Adipose tissue (tissue), 3 donors: Measurements from ENCODE around the gene UBE2S. TPM values are rescaled to one million over a fixed set of nuclear protein-coding genes. Genes with fewer than 3 reads are reported as not detected.
A peak's percentile ranks its signal among the peaks of the same experiment; 100 is the strongest.
"Not testable (repeated sequence)": the region's sequence is repeated elsewhere in the genome, so short reads cannot be mapped to it uniquely, and the experiment has no call there.

Source experiments
- H3K27ac ChIP-seq: one replicate; pipeline ENCODE4 v1.5.1; 2013; ENCODE audit warnings: low read depth, low read length
- WGBS, 3 donors: extraction: QIAGEN DNeasy Blood & Tissue Kit; methylation state at CpG; one replicate each; pipeline ENCODE4 v1.1.7; 2013; 5-methylcytosine and 5-hydroxymethylcytosine counted together
- polyA plus RNA-seq, 3 donors: library from polyadenylated mRNA; stranded (reverse); fragments of 200-250 nt; gene quantifications; one replicate each; pipeline ENCODE4 v1.2.3, GENCODE V29; 2013
- donor health status: healthy with polysubstance abuse.
- donor health status: Bipolar disorder and iron deficiency.
- donor health status: healthy.

Gene UBE2S
- 1 to 10 TPM; 2.9 to 9.3 (median 7.4) TPM for polyA plus RNA-seq

DNA sequence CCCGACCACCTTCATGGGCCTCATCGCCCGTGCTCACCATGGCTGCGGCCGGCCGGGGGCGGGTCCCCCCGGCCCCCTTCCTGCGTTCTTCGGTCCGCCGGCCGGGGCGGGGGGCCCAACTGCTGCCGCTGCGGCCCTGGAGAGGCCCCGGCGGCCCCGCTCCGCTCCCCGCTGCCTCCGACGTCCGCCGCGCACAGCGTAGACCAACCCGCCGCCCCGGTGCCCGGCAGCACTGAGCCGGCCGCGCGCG lies at the start of gene UBE2S:
Gene UBE2S (minus strand): TSS at position 239 of the 250 bp plus-strand sequence. CDS start 199 bp downstream, at position 40.
- H3K27ac ChIP-seq: peak within 1 kb of the TSS; percentile 97
- 0 to 2% (median 1%) methylated on average over 29 to 36 of the region's 36 CpGs for WGBS, 3 donors

DNA sequence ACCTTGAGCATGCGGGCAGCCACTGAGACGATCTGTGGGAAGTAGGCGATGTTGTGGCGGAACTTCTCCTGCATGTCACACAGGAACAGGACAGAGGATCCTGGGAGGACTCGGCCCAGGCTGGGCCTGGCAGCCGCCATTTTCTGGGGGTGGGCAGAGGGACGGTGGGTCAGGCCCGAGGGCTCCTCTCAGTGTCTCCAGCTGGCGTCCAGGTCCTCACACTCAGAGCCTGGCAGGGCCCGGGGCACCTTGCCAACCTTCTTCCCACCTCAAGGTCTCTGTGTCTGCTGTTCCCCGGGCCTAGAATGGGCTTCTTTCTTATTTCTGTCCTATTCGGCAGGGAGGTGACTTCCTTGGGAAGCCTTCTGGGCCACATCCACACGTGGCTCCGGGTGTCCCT lies 48.8 kb upstream of the UBE2S start:
- 78 to 91% (median 87%) methylated on average over 14 of the region's 14 CpGs for WGBS, 3 donors
- H3K27ac ChIP-seq: no peak overlapping the region

DNA sequence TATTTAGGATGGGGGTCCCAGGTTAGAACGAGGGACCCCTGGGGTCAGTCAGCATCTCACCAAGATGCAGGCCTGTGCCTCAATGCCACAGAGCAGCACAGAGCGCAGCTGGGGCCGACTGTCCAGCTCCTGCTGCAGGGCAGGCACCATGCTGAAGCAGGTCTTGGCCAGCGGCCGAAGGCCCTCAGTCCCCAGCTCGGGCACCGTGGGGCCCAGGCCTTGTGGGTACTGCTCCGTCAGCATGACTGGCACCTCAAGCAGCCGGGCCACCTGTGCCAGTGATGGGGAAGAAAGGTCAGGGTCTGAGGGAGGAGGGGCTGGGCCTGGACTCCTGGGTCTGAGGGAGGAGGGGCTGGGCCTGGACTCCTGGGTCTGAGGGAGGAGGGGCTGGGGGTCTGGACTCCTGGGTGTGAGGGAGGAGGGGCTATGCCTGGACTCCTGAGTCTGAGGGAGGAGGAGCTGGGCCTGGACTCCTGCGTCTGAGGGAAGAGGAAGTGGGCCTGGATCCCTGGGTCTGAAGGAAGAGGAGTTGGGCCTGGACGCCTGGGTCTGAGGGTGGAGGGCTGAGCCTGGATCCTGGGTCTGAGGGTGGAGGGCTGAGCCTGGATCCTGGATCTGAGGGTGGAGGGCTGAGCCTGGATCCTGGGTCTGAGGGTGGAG lies 48.1 kb upstream of the UBE2S start:
- no peak overlapping the region for H3K27ac ChIP-seq
- whole genome bisulfite sequencing, 3 donors: 86 to 90% (median 87%) methylated on average over 10 to 11 of the region's 11 CpGs

DNA sequence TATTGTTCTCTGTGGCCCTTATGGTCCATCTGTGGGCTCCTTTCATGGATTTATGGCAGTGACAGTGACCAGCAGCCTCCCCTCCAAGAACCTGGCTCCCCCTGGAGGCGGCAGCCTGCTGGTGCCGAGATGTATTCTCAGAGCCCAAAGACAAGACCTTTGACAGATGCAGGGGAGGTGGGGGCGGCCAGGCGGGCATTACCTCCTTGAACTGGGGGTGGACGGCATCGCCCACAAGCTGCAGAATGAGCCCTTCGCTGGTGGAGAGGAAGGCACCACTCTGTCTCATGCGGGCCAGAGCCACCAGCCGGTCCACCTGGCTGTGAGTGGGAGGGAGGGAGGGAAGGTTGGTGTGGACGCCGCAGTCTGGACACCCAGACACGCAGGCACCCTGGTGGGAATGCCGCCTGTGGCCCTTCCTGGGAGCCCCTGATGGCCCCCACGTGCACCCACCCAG lies 47.2 kb upstream of the UBE2S start:
- H3K27ac ChIP-seq: no peak overlapping the region
- WGBS, 3 donors: 79 to 89% (median 83%) methylated on average over 12 to 14 of the region's 14 CpGs

DNA sequence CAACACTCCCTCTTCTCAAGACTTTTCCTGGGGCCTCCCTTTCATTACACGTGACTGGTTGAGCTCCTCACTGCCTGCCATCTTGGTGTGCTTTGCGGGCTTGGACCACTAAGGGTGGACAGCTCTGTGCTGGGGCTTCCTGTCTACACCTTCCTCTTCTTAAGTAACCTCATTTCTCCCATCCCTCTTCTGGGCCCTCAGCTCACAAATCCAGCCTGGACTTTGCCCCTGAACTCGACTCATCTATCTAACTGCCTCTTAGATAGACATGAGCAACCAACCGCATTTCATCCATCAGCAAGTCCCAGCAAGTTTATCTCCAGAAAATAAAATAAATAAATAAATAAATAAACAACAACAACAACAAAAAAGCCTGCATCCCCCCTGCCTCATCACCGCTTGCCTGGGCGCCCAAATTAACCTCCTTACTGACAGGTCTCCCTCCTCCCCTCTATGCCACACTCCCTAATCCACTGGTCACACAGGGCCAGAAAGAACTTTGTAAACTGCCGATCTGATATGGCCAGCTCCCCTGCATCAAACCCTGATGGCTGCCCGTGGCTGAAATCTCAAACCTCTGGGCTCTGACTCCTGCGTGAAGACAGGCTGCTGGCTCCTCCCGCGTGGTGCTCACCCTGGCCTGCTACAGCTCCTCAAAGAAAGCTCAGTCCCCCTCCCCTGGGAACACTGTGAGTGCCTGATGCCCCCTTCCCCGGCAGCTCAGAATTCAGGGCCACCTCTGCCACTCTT lies 46.1 kb upstream of the UBE2S start:
- no peak overlapping the region for H3K27ac ChIP-seq
- WGBS, 3 donors: 90 to 92% (median 92%) methylated on average over 12 of the region's 12 CpGs

DNA sequence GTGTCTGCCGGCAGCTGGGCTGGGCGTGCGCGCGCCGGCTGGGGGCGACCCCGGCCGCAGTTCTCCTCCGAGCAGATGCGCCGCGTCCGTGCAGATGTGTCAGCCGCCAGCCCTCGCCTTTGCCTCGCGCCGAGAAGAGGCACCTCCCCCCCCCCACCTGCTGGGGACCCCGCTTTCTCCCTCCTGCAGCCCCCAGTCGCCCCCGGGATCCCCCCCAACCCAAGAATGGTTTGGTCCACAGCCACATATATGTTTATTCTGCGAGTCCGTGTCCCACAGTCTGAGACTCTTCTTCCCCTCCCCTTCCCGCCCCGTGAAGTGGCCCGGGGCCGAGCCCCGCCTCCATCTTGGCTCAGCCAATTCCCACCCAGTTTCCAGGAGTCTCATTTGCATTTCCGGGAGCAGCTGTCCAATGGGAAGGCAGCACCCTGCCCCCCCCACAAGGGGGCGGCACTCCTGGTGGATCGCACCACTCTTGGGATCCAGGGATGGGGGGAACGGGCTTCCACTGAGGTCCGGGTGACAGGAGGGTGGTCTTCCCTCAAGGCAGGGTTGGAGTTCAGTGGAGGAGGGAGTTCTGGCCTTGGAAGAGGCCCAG lies 45.3 kb upstream of the UBE2S start:
- H3K27ac ChIP-seq: no peak overlapping the region
- 18 to 19% (median 18%) methylated on average over 21 to 34 of the region's 34 CpGs for WGBS, 3 donors

DNA sequence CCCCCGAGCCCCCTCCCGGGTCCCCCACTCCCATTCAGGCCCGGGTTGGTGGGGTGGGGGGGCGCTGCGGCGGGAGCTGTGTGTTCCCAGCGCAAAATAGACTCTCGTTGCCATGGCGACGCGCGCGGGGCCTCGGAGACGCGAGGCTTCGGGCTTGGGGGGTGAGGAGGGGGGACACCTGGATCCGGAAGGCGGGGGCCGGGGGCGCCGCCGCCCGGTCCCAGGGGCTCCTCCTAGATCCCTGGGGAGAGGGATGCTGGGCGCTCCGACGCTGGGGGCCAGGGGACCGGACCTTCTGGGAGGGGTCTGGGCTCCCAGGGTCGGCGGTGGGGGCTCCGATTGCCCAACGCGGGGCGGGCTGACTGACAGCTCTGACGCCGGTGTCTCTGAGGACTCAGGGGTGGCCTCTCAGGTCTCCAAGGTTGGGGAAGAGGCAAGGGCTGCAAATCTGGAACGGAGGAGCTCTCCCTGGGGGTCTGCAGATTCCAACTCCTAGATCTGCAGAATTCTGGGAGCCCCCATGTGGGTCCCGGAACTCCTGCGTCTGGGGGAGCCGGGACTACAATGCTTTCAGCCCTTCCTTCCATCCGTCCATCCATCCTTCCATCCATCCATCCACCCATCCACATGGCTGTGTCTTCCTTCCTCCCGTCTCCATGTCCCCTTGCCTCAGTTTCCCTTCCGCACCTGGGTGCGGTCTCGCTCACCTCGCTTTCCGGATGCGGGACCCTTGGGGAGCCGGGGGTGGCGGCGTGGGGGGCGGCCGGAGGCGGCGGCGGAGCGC lies 44.6 kb upstream of the UBE2S start:
- 2 to 4% (median 2%) methylated on average over 46 to 57 of the region's 57 CpGs for WGBS, 3 donors
- no peak overlapping the region for H3K27ac ChIP-seq

DNA sequence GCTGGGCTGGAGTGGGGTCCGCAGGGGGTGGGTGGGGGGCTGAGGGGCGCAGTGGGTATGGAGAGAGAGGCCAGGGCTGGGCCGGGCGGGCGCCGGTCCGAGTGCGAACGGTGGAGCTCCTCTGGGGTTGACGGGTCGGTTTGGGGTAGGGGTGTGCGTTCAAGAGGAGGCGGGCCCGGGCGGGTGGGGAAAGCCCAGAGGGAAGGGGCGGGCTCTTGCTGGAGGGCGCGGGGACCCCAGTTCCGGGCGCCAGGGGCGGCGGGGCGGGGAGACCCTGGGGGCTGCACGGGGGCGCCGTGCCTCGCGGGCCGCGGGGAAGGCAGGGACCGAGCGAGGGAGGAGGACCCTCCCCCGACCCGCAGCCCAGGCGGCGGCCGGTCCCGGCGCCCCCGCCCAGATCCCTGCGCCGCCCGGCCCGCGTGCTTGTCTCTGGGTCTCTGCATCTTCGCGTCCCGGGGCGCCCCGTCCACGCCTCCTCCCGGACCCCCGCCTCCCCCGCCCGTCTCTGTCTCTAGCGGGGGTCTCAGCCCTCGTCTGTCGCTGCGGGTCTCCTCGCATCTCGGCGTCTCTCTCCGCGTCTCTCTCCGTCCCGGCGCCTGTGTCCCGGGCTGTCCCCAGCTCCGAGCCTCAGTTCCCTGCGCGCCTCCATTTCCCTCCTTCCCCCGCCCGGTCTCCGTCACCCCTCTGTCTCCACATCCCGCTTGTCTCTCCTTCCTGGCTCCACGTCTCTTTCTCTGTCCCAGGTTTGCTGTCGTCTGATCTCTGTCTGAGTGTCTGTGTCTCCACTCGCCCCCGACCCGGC lies 43.8 kb upstream of the UBE2S start:
- H3K27ac ChIP-seq: no peak overlapping the region
- WGBS, 3 donors: 1 to 2% (median 1%) methylated on average over 31 to 80 of the region's 80 CpGs

DNA sequence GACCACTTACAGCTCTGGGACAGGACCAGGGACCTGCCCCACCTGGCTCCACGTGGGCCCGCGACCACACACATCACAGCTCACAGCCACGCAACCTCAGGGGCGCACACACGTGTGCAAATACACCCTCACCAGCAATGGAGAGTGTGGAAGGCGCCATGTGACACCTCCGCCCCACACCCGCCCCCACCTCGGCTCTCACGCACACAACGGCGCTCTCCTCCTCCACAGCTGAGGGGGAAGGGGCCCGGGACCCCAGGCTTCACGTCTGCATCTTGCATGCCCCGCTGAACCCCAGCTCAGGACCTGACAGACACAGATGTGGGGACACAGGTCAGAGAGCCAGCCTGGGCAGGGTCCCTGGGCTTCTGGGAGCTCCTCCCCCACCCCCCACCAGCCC lies 41.9 kb upstream of the UBE2S start:
- no peak overlapping the region for H3K27ac ChIP-seq
- 29 to 34% (median 30%) methylated on average over 16 of the region's 16 CpGs for WGBS, 3 donors

DNA sequence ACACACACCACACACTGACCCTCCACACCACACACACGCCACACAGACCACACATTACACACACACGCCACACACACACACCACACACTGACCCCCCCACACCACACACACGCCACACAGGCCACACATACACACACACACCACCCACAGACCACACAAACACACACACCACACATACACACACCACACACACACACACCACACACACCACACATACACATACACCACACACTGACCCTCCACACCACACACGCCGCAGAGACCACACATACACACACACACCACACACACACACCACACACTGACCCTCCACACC lies 40.5 kb upstream of the UBE2S start:
- 85 to 89% (median 89%) methylated on average over 5 of the region's 5 CpGs for WGBS, 3 donors
- H3K27ac ChIP-seq: not testable (repeated sequence)

DNA sequence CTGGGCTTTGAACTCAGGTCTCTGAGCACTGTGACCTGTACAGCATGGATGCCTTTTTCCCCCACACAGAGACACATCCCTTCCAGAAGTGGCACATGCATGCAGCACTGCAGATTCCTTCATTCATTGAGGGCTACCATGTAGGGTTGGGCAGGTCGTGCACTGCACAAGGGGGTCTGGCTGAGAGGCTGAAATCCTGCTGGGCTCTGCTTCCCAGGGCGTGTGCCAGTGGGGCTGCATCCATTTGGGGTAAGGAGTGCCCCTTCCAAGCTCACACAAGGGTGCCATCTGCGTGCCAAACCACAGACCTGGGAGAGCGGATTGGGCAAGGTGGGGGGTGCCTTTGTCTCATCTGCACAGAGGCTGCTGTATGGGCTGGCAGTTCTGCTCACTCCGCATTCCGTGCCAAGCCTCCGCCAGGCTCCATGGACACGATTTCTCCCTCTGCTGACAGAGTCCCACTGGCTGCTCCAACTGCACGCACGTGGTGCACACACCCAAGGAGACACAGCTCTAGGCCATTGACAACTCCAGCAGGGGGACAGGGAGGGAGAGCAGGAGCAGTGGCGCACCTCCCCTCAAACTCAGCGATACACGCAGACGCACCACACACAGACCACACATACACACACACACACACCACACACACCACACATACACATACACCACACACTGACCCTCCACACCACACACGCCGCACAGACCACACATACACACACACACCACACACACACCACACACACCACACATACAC lies 40.0 kb upstream of the UBE2S start:
- WGBS, 3 donors: 29 to 32% (median 32%) methylated on average over 15 to 16 of the region's 16 CpGs
- H3K27ac ChIP-seq: no peak overlapping the region

DNA sequence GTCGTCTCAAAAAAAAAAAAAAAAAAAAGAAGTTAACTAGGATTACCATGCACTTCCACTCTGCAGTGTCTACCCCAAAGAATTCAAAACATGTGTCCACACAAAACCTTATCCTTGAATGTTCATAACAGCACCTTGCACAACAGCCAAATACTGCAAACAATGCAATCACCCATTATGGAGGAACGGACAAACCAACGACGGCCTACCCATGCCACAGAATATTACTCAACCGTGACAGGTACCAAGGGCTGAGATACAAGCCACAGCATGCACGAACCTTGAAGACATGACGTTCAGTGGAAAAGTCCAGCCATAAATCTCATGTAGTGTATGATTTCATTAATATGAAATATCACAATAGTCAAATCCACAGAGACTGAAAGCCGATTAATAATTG lies 38.5 kb upstream of the UBE2S start:
- no peak overlapping the region for H3K27ac ChIP-seq

DNA sequence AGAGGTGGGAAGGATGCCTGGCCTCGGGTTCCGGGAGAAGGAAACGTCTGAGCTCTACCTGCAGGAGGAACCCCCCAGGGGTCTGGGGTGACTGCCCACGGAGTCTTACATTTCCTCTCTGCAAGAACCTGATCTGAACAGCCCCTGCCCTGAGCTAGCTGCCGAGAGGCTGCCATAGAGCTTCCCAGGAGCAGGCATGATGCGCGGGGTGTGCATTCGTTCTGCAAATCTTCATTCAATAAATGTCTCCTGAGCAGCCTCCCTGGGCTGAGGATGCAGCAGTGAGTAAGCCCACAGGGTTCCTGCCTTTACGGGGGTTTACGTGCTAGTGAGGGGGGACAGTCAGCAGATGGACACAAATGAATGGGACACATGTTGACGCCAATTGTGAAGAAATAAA lies 37.1 kb upstream of the UBE2S start:
- no peak overlapping the region for H3K27ac ChIP-seq
- WGBS, 3 donors: 40 to 44% (median 43%) methylated on average over 11 of the region's 11 CpGs

More for the DNA sequence above, 38.5 kb upstream of the UBE2S start:
- WGBS, 3 donors: 54 to 55% (median 54%) methylated on average over 8 of the region's 8 CpGs

DNA sequence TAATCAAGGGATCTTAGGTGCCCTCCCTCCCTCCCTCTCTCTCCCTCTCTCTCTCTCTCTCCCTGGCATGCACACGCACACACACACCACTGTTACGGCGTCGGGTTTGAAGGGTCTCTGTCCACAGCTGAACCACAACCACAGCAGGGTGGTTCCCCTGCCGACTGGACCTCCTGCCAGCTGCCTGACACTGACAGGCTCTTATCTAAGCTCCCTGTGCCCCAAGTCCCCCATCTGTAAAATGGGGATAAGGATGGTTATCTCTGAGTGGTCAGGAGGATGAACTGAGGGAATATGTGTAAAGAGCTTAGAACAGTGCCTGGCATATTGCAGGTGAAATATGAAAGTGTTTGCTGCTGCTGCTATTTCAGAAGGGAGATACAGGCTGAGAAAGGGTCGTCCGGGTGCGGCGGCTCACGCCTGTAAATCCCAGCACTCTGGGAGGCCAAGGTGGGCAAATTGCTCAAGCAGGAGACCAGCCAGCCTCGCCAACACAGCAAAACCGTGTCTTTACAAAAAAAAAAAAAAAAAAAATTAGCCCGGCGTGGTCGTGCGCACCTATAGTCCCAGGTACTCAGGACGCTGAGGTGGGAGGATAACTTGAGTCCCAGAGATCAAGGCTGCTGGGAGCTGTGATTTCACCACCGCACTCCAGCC lies 36.4 kb upstream of the UBE2S start:
- H3K27ac ChIP-seq: no peak overlapping the region
- 32 to 36% (median 34%) methylated on average over 18 of the region's 18 CpGs for WGBS, 3 donors

DNA sequence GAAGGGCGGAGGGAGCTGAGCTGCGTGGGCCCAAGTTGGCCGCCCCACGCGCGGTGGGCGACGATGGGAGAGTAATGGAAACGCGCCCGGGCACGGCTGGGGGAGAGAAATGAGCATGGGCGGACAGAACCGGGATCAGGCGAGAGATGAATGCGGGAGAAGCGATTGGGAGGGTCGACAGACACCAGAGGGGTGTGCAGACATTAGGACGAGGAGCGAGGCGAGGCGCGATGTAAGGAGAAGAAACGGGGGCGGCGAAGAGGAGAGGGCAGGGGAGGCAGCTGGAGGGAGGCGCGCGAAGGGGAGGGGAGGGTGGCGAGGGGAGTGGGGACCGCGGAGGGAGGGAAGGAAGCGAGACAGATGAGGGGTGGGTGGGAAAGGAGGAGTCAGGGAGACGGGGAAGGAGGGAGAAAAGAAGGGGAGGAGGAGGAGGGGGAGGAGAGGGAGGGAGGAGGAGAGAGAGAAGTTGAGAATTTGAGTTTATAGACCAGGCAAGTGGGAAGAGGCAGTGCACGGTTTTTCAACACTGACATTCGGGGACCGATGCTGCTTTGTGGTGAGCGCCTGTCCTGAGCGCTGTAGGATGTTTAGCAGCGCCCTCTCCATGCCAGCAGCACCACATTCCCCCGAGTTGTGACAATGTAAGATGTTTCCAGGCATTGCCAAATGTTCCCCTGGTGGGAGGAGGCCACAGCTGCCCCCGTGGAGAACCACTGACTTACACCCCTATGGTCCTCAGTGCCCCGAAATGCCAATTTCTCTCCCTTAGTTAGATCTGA lies 35.6 kb upstream of the UBE2S start, which contains the start of gene SHISA7:
Gene SHISA7 (minus strand): TSS at position 256 of the 779 bp plus-strand sequence. CDS start 437 bp downstream, outside the sequence.
- WGBS, 3 donors: 2 to 4% (median 2%) methylated on average over 43 of the region's 43 CpGs
- H3K27ac ChIP-seq: no peak within 1 kb of the TSS

DNA sequence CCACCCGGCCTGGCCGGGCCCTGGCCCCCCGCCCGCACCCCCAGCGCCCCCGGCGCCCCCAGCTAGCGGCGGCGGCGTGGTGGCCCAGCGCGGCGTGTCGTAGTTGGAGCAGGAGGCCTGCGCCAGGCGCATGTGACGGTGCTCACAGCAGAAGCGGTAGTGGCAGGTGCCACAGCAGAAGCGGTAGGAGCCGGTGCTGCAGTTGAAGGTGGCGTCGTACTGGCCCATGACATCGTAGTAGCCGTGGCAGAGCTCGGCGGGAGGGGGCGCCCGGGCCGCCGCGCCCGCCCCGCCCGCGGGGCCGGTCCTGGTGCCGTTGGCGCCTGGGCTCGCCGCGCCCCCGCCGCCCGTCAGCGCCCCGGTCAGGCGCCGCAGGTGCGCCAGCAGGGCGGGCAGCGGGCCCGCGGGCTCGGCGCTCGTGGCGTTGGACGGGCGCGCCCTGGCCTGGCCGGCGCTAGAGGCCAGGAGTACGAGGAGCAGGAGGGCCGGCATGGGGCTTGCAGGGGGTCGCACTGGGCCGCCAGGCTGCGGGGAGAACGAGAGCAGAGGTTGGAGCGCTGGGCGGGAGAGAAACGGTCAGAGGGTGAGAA lies 34.9 kb upstream of the UBE2S start:
- H3K27ac ChIP-seq: no peak overlapping the region
- WGBS, 3 donors: 1 to 4% (median 2%) methylated on average over 62 to 72 of the region's 72 CpGs
